HL-60 (cell line): ENCODE measurements around the gene SOAT2.

Experiments
- DNase-seq, 2 experiments: peaks; one replicate each; pipeline ENCODE4 v3.0.0-alpha.2; 2010 to 2020; ENCODE audit warnings: low read depth in 1 of 2, low spot score in 1 of 2
- H3K27ac ChIP-seq: fragments of 250-450 bp; sonication (Bioruptor Pico); replicated peaks from 2 replicates; pipeline ENCODE4 v1.5.1; 2020; ENCODE audit warnings: mild to moderate bottlenecking, moderate library complexity
- H3K27me3 ChIP-seq: fragments of 250-450 bp; sonication (Bioruptor Pico); 2 replicates; pipeline ENCODE4 v1.5.1; 2021; ENCODE audit warnings: mild to moderate bottlenecking, moderate library complexity; ENCODE audit not compliant: insufficient read depth, poor library complexity, severe bottlenecking
- H3K4me3 ChIP-seq: replicated peaks from 2 replicates; pipeline ENCODE4 v1.5.1; 2011; ENCODE audit warnings: mild to moderate bottlenecking, control low read depth, low read length; ENCODE audit not compliant: insufficient read depth
- GABPA ChIP-seq: IDR thresholded peaks from 2 replicates; pipeline ENCODE4 v1.6.1; 2012; ENCODE audit warnings: low read depth
- POLR2AphosphoS5 ChIP-seq: IDR thresholded peaks from 2 replicates; pipeline ENCODE4 v1.6.1; 2012; ENCODE audit warnings: low read depth
- SPI1 ChIP-seq: IDR thresholded peaks from 2 replicates; pipeline ENCODE4 v1.6.1; 2012; ENCODE audit warnings: low read depth, mild to moderate bottlenecking, borderline replicate concordance
- TF ChIP-seq, protein P1 (sequence below): IDR thresholded peaks from 2 replicates; pipeline ENCODE4 v1.6.1; 2012; ENCODE audit warnings: low read depth; ENCODE audit not compliant: insufficient replicate concordance
- TF ChIP-seq, protein P2 (sequence below): IDR thresholded peaks from one replicate; pipeline ENCODE4 v1.5.1; 2011; ENCODE audit warnings: low read length, control low read depth, inconsistent platforms; ENCODE audit not compliant: insufficient read depth

The SOAT2 gene

DNA sequence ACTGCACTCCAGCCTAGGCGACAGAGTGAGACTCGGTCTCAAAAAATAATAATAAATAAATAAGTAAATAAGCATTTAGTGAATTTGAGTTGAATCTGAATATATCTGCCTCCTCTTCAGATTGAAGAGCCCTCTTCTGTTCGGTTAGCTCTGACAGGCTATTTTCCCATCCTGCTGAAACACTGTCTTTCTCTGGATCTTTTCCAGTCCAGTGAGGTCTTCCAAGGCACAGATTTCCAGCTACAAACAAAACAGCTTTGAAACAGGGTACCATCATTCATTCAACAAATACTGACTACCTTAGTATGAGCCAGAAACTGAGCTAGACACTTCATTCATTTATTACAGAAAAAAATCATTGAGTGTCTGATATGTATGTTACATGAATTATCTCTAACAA, 16.9 kb upstream of the SOAT2 start:
- Histone ChIP-seq H3K4me3 (no peak overlapping the region), H3K27me3 (no peaks in the 10 kb centered on the region), H3K27ac (no peak overlapping the region)
- no peak for DNase-seq
- TF ChIP-seq GABPA = no peak
- TF ChIP-seq POLR2AphosphoS5 = no peak
- TF ChIP-seq, protein P1, sequence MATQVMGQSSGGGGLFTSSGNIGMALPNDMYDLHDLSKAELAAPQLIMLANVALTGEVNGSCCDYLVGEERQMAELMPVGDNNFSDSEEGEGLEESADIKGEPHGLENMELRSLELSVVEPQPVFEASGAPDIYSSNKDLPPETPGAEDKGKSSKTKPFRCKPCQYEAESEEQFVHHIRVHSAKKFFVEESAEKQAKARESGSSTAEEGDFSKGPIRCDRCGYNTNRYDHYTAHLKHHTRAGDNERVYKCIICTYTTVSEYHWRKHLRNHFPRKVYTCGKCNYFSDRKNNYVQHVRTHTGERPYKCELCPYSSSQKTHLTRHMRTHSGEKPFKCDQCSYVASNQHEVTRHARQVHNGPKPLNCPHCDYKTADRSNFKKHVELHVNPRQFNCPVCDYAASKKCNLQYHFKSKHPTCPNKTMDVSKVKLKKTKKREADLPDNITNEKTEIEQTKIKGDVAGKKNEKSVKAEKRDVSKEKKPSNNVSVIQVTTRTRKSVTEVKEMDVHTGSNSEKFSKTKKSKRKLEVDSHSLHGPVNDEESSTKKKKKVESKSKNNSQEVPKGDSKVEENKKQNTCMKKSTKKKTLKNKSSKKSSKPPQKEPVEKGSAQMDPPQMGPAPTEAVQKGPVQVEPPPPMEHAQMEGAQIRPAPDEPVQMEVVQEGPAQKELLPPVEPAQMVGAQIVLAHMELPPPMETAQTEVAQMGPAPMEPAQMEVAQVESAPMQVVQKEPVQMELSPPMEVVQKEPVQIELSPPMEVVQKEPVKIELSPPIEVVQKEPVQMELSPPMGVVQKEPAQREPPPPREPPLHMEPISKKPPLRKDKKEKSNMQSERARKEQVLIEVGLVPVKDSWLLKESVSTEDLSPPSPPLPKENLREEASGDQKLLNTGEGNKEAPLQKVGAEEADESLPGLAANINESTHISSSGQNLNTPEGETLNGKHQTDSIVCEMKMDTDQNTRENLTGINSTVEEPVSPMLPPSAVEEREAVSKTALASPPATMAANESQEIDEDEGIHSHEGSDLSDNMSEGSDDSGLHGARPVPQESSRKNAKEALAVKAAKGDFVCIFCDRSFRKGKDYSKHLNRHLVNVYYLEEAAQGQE = no peak
- TF ChIP-seq SPI1 = no peak
- TF ChIP-seq, protein P2, sequence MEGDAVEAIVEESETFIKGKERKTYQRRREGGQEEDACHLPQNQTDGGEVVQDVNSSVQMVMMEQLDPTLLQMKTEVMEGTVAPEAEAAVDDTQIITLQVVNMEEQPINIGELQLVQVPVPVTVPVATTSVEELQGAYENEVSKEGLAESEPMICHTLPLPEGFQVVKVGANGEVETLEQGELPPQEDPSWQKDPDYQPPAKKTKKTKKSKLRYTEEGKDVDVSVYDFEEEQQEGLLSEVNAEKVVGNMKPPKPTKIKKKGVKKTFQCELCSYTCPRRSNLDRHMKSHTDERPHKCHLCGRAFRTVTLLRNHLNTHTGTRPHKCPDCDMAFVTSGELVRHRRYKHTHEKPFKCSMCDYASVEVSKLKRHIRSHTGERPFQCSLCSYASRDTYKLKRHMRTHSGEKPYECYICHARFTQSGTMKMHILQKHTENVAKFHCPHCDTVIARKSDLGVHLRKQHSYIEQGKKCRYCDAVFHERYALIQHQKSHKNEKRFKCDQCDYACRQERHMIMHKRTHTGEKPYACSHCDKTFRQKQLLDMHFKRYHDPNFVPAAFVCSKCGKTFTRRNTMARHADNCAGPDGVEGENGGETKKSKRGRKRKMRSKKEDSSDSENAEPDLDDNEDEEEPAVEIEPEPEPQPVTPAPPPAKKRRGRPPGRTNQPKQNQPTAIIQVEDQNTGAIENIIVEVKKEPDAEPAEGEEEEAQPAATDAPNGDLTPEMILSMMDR = no peak

DNA sequence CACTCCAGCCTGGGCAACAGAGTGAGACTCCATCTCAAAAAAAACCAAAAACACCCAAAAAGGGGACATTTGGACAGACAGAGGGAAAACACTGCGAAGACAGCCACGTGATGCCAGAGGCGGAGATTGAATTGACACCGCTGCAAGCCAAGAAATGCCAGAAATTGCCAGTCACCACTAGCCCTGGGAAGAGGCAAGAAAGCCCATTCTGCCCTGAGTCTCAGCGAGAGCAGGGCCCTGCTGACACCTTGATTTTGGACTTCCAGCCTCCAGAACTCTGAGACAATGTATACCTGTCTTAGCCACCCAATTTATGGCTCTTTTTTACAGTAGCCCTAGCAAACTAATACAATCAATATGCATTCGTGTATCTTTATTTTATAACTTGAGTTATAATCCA, 13.2 kb upstream of the SOAT2 start:
- TF ChIP-seq GABPA = no peak
- TF ChIP-seq, protein P2 = no peak
- TF ChIP-seq SPI1 = no peak
- no peak for TF ChIP-seq POLR2AphosphoS5
- Histone ChIP-seq H3K27ac (no peak overlapping the region), H3K27me3 (no peaks in the 10 kb centered on the region), H3K4me3 (no peak overlapping the region)
- no peak for DNase-seq

DNA sequence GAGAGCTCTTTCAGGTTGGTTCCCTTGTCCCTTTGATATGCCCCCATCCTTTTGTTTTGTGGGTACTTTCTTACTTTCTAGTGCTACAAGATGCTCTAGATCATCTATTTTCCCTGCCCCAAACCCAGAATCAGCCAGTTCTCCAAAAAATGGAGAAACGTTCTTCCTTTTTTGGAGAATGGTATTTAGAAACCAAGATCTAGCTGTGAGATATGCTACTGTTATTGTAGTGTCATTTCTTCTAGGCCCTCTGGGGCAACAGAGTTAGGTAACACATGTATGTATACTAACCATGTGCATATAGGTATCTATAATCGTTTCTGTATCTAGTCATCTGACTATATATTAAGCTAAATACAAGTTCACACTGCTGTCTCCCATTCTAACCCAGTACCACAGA, 12.7 kb upstream of the SOAT2 start:
- Histone ChIP-seq H3K27me3 (no peaks in the 10 kb centered on the region), H3K4me3 (no peak overlapping the region), H3K27ac (no peak overlapping the region)
- DNase-seq = no peak
- TF ChIP-seq, protein P2 = no peak
- TF ChIP-seq POLR2AphosphoS5 (no peak), SPI1 (no peak), GABPA (no peak)
- TF ChIP-seq, protein P1 = no peak

DNA sequence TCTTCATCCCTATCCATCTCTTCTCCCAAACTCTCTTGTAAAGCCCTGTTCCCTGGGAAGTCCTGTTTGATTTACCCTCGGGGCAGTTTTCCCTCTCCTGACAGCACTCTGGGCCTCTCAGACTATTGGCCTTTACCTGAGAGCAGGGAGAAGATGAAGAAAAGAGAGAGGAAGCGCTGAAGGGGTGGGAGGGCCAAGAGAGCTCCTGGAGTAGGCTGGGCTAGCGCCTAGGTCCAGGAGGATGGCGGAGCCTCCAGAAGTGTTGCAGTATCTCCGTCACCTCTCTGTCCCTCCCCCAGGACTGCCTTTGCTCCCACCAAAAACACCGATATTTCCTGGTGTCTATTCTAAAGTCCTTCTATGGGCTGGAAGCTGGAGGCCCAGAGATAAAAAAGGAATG, 11.5 kb upstream of the SOAT2 start:
- Histone ChIP-seq H3K27ac (no peak overlapping the region), H3K4me3 (no peak overlapping the region), H3K27me3 (no peaks in the 10 kb centered on the region)
- TF ChIP-seq SPI1 (no peak), POLR2AphosphoS5 (no peak), GABPA (no peak)
- TF ChIP-seq, protein P1 = no peak
- TF ChIP-seq, protein P2 = no peak
- no peak for DNase-seq
